ENCODE results near the gene C11orf87. TPM values are rescaled to one million over a fixed set of nuclear protein-coding genes. Genes with fewer than 3 reads are reported as not detected.

Gene C11orf87
- total RNA-seq = not detected in 2 replicates

DNA sequence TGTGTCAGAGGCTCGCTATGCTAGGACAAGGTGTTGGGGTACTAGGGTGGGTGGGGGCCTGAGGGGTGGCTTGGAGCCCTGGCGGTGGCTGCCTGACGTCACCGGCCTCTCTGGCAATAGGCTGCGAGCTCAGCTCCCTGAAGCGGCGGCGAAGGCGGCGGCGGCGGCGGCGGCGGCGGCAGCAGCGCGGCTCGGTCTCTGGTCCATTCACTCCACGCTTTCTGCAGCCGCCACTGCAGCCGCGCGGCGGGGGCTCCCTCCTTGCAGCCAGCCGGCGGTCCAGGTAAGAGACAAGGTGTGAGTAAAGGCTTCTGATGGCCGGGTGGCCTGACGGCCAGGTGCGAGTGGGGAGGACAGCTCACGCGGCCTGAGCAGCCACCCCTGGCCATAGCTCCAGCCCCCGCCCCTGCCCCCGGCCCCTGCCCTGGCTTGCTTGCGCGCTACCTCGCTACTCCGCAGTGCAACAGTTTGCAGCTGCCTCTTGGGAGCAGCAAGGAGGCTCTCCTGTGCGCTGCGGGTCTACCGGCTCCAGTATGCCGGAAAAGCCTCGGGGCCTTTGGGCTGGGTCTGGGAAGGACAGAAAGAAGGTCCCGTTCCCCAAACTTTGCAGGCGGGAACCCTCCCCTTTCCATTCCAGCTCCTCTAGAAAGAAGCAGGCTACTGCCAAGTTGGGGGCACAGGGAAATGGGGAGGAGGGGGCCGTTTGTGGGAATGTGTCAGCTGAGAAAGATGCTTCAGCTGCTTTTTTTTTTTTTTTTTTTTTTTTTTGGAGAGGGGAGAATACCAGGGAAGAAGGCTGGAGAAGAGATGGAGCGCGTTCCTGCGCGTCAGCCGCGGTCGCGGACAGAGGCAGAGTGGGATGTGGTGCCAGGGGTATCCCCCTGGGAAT lies at the start of gene C11orf87:
Gene C11orf87, plus strand, starts transcription at position 210 of the 889 bp plus-strand sequence. CDS start 1,444 bp downstream, outside the sequence.
- DNase-seq (ENCODE audit: low read depth) = no peak

GRCh38 chr11:109374032-109374431 lies 48.0 kb upstream of the C11orf87 start:
- no peak for DNase-seq (ENCODE audit: low read depth)

GRCh38 chr11:109374441-109374840 lies 47.5 kb upstream of the C11orf87 start:
- no peak for DNase-seq (ENCODE audit: low read depth)

DNA sequence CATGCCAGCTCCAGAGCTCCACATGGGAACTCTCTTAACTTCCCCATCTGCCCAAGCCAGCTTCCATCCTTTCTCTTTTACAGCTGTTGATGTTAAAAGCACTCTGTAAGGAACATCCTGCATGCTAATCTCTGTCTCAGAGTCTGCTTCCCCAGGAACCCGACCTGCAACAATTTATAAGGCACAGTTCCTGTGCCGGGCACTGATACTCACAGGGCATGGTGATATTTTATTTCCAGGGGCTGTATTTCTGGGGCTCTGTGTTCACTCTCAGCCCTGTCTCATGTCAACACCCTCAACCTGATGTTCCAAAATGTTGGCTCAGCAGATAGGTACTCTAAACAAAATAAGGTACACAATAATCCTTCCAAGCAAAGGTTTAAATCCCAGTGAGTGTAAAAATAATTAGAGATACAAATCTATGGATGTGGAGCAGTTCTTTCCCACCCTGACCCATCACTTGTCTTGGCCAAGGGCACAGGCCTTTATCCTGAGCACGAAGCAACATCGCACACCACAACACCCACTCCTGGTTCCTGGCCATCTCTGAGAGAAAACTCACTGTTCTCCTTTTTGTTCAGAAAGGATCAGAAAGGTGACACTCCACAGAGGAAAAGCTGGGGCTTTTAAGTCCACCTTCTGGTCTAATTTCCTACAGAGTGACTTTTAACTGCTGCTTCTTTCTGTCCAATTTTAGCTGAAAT lies 44.8 kb upstream of the C11orf87 start:
- DNase-seq (ENCODE audit: low read depth) = no peak

DNA sequence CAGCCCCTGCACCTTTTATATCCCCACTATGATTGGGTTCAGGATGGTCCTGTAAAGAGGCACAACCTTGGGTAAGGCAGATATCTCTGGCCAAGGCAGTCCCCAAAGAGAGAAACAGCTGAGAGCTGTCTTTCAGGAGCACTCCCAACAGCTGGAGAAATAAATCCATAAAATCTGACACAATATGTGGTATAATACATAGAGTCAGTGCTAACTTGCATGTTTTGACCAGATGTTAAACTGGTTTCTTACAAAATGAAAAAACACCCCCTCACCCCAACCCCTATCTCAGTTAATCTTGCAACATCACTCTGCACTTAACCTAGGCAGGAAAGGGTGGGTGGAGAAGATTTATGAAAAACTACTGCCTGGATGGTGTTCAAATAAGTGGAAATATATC lies 44.0 kb upstream of the C11orf87 start:
- no peak for DNase-seq (ENCODE audit: low read depth)

DNA sequence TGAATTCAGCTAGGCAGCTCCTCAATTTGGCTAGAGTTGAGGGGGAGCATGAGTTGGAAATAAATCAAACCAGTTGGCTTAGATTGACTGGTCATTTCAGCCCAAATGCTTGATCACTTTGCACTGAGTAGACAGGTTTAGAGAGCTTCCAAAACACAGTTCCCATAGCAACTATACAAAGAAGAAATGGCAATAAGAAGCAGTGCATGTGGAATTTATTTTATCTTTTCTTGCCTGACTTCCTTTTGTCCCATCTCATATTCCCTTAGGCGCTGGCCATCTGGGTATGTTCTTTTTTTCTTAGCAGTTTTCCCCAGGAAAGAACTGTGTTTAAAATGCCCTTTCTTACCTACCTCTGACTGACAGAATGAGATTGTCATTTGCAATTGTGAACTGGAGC lies 38.7 kb upstream of the C11orf87 start:
- DNase-seq (ENCODE audit: low read depth) = no peak

DNA sequence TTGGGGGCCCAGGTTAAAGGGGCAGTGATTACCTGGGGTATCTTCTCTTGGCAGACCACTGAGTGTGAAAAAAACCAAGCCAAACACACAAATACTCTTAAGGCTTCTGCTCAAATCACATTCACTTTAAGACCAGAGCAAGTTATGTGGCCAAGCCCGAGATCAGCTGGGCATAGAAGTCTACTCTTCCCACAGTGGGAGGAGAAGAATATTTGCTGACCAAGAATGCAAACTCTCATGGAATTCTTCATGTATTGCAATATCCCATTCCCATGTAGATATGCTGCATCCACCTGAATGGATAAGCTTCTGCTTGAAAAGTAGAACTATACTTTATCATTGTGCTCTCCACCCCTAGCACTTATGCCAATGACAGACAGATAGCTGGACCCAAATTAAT lies 37.1 kb upstream of the C11orf87 start:
- no peak for DNase-seq (ENCODE audit: low read depth)

DNA sequence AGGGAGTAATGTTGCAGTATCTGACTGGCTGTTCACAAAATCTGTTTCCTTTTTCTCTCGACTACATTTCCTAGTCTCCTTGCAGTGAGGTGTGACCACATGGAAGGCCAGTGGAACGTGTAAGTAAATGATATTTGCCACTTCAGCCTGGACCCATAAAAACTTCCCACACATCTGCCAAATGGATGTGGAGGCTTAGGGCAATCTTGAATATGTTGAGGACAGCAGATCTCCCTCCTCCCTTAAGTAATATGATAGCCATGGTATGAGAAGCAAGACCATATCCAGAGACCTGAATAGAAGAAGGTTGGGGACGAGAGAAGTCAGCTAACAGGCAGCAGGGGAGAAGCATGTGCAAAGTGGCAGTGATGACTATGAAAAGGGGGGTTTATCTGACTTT lies 33.0 kb upstream of the C11orf87 start:
- DNase-seq (ENCODE audit: low read depth) = no peak

- DNase-seq (ENCODE audit: low read depth) = no peak
Observed at GRCh38 chr11:109390752-109391151, 31.2 kb upstream of the C11orf87 start.

DNA sequence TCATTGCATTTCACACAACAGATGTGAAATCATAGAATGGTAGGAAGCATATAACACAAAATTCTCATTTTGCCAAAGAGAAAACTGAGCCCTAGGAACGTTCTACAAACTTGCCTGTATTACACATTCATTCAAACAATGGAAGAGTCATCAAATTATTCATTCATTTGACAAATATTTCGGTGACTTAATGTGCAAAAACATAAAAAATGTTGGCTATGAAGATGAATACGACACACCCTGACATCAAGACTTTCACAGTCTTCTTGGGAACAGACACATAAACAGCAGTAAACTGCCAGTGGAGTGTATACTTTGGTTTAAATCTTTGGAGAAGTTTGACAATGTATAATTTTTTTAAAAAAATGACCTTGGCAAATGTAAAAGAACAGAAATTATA lies 20.4 kb upstream of the C11orf87 start:
- DNase-seq (ENCODE audit: low read depth) = no peak

GRCh38 chr11:109405671-109406070 lies 16.3 kb upstream of the C11orf87 start:
- DNase-seq (ENCODE audit: low read depth) = no peak

DNA sequence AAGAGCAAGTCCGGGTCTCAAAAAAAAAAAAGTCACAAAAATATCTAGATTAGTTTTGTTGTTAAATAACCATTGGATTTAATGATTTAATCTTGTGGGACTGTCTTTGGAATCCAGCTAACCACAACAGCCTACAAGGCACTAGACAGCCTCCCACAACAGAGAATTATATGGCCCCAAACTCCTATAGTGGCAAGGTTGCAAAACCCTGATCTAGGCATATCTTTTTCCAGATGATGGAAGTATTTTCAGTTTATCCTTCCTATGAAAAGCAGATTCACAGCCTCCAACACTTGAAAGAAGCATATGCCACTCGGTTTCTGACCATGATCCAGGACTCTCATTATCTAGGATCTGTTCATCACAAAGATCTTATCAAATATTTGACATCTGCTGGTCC lies 5.4 kb upstream of the C11orf87 start:
- DNase-seq (ENCODE audit: low read depth) = no peak

GRCh38 chr11:109422870-109423465 lies 978 bp downstream of the C11orf87 start:
- DNase-seq (ENCODE audit: low read depth) = no peak

DNA sequence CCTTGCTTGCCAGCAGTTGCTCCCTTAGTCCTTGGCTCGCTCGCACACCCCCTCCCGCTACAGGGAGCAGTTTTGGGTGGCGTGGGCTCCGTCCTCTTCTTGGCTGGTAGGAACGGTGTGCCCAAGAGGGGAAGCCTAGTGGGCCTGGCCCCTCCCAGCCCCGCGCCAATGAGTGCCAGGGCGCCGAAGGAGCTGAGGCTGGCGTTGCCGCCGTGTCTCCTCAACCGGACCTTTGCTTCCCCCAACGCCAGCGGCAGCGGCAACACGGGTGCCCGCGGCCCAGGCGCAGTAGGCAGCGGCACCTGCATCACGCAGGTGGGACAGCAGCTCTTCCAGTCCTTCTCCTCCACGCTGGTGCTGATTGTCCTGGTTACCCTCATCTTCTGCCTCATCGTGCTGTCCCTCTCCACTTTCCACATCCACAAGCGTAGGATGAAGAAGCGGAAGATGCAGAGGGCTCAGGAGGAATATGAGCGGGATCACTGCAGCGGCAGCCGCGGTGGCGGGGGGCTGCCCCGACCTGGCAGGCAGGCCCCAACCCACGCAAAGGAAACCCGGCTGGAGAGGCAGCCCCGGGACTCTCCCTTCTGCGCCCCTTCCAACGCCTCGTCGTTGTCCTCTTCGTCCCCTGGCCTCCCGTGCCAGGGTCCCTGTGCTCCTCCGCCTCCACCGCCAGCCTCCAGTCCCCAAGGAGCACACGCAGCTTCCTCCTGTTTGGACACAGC lies 1.6 kb downstream of the C11orf87 start:
- no peak for DNase-seq (ENCODE audit: low read depth)

GRCh38 chr11:109424901-109425300 lies 2.9 kb downstream of the C11orf87 start:
- DNase-seq (ENCODE audit: low read depth) = peak; percentile 4

DNA sequence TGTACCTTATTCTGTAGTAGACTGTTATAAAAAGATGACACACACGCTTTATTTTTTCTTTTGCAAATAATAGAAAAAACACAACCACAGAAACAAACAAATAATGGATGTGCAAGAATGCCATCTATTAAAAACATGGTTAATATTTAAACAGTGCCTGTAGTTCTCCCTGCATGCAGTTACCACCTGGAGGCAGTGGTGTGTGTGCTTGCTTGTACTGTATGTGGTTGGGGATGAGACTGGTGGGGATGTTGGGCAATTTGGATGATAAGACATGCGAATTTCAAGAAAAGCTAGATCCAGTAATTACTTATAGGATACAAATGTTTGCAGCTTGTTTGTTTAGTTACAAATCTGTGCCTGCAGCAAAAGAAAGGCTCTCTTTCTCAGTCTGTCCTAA lies 3.6 kb downstream of the C11orf87 start:
- no peak for DNase-seq (ENCODE audit: low read depth)

- no peak for DNase-seq (ENCODE audit: low read depth)
Observed at GRCh38 chr11:109426442-109427240, 4.7 kb downstream of the C11orf87 start.

DNA sequence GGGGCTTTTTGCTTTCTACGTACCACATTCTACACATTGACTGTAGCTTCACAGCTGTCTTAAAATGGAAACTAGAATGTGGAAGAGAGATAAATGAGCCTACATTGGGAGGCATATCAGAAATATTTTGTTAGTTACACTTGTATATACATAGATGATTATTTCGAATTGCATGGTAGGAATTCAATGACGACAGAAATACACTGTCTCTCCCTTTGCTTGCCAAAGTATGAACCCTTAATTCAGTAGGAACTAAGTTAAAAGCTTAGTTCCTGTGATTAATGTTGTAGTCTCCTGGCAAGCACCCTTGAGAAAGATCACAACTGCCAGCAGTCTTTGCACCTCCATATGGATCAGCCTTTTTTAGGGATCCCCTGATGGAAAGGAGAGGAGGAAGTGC lies 10.1 kb downstream of the C11orf87 start:
- DNase-seq (ENCODE audit: low read depth) = no peak

- no peak for DNase-seq (ENCODE audit: low read depth)
Observed at GRCh38 chr11:109433753-109434256, 11.8 kb downstream of the C11orf87 start.

DNA sequence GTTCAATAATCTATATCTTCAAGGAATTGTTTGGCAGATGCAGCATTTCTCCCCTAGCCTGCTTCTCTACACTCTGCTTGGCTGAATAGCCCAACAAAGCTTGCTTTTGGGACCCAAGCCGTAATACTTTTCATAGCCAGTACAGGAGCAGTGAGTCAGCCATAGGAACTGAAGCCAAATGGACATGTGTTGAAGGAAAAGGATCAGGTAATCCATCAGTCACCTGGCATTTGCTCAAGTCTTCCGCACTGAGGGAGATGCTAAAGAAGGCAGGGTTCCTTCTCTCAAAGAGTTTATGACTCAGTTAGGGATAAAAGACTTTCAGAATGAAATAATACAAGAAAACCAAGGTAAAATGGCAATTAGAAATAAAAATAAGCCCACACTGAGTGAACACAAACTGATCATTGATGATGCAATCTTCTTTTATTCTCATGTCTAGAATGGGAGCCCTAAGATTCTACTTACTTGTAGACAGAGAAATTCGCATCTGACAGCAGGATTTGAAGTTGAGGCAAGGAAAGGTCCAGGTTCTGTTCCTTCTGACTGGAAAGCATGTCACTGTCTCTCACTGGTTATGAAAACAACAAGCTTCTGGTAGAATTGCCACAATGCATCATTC lies 13.2 kb downstream of the C11orf87 start:
- no peak for DNase-seq (ENCODE audit: low read depth)

DNA sequence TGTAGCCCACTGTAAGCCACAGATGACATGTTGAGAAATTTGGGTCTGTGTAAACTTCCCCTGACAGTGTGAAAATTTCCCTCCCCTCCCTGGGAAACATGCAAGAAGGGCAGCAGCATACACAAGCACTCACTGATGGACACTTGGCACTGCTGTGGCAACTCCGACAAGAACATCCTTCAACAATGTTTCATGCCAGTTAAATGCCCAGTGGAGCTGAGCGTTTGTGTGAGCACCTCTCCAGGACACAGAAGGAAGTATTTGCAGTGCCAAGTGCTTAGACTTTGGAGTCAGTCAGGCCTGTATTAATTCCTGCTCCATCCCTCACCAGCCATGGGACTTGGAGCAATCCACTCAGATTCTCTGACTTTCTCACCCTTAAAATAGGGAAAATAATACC lies 17.7 kb downstream of the C11orf87 start:
- DNase-seq (ENCODE audit: low read depth) = no peak

Data from renal cortical epithelial cell (primary cell).